Ectodermal cell (in vitro differentiated cells): Measurements from ENCODE around the gene PTGR2. TPM values are rescaled to one million over a fixed set of nuclear protein-coding genes. Genes with fewer than 3 reads are reported as not detected.

Experiments
- H3K27ac ChIP-seq: 2 replicates; pipeline ENCODE4 v1.7.0; 2013; ENCODE audit warnings: mild to moderate bottlenecking, low read depth, low read length; ENCODE audit not compliant: insufficient read depth, poor library complexity, severe bottlenecking
- H3K27me3 ChIP-seq: 2 replicates; pipeline ENCODE4 v1.7.0; 2013; ENCODE audit warnings: mild to moderate bottlenecking, low read length; ENCODE audit not compliant: insufficient read depth, control insufficient read depth, poor library complexity, severe bottlenecking
- H3K36me3 ChIP-seq: one replicate; pipeline ENCODE4 v1.7.0; 2013; ENCODE audit warnings: low read length; ENCODE audit not compliant: control insufficient read depth, insufficient read depth
- H3K4me1 ChIP-seq: one replicate; pipeline ENCODE4 v1.7.0; 2013; ENCODE audit warnings: low read length; ENCODE audit not compliant: control insufficient read depth, insufficient read depth
- H3K4me3 ChIP-seq: 2 replicates; pipeline ENCODE4 v1.7.0; 2013; ENCODE audit warnings: low read depth, low read length, control low read depth; ENCODE audit not compliant: insufficient read depth
- H3K9me3 ChIP-seq: 2 replicates; pipeline ENCODE4 v1.7.0; 2013; ENCODE audit warnings: mild to moderate bottlenecking, low read length, moderate library complexity; ENCODE audit not compliant: control insufficient read depth
- WGBS, 2 experiments: methylation state at CpG; one replicate each; pipeline ENCODE4 v1.1.7; 2013; ENCODE audit warnings: missing lambda C conversion rate in 2 of 2; 5-methylcytosine and 5-hydroxymethylcytosine counted together
- polyA plus RNA-seq, 4 experiments: library from polyadenylated mRNA; stranded (reverse); fragments of 50-300 nt; gene quantifications; one replicate each; pipeline ENCODE4 v1.2.3, GENCODE V29; 2013

The PTGR2 gene
- polyA plus RNA-seq (2013, experiment 1 of 4), result 30.0 TPM
- polyA plus RNA-seq (2013, experiment 2 of 4), result 25.8 TPM
- polyA plus RNA-seq (2013, experiment 3 of 4), result 19.0 TPM
- 23.3 TPM for polyA plus RNA-seq (2013, experiment 4 of 4)

GRCh38 chr14:73851567-73852382 lies at the start of gene PTGR2:
Gene PTGR2 (plus strand): TSS chr14:73851831. CDS start chr14:73858863, 7,032 bp downstream.
- WGBS, 2 experiments, result 1 to 2% methylated on average over 51 of the region's 51 CpGs
- H3K4me3 ChIP-seq, result peak within 1 kb of the TSS; percentile 63
- H3K9me3 ChIP-seq, result no peaks in the 10 kb centered on the region
- H3K36me3 ChIP-seq, result no peaks in the 10 kb centered on the region
- H3K27ac ChIP-seq, result peak within 1 kb of the TSS; percentile 79
- H3K27me3 ChIP-seq, result no peaks in the 10 kb centered on the region
- H3K4me1 ChIP-seq, result peaks cover 4% of the 10 kb centered on the region

- no peaks in the 10 kb centered on the region for H3K9me3 ChIP-seq
- H3K4me1 ChIP-seq, result no peaks in the 10 kb centered on the region
- H3K27me3 ChIP-seq, result no peaks in the 10 kb centered on the region
- no peak overlapping the region for H3K4me3 ChIP-seq
- WGBS, 2 experiments, result 88 to 89% methylated on average over 10 of the region's 10 CpGs
- no peak overlapping the region for H3K27ac ChIP-seq
- no peaks in the 10 kb centered on the region for H3K36me3 ChIP-seq
Measured at GRCh38 chr14:73802431-73803188, 49.0 kb upstream of the PTGR2 start.

GRCh38 chr14:73804636-73805035 lies 47.0 kb upstream of the PTGR2 start:
- Histone ChIP-seq H3K4me3 (no peak overlapping the region), H3K36me3 (no peaks in the 10 kb centered on the region), H3K4me1 (no peaks in the 10 kb centered on the region), H3K27me3 (no peaks in the 10 kb centered on the region), H3K9me3 (no peaks in the 10 kb centered on the region), H3K27ac (no peak overlapping the region)
- WGBS, 2 experiments, result 89 to 91% methylated on average over 2 of the region's 2 CpGs

GRCh38 chr14:73807457-73807856 lies 44.2 kb upstream of the PTGR2 start:
- WGBS, 2 experiments, result 100% methylated on average over 1 of the region's 1 CpG
- no peaks in the 10 kb centered on the region for H3K4me1 ChIP-seq
- no peaks in the 10 kb centered on the region for H3K27me3 ChIP-seq
- H3K27ac ChIP-seq, result no peak overlapping the region
- no peaks in the 10 kb centered on the region for H3K9me3 ChIP-seq
- H3K4me3 ChIP-seq, result no peak overlapping the region
- no peaks in the 10 kb centered on the region for H3K36me3 ChIP-seq

GRCh38 chr14:73809391-73809790 lies 42.2 kb upstream of the PTGR2 start:
- Histone ChIP-seq H3K27ac (no peak overlapping the region), H3K4me3 (no peak overlapping the region), H3K36me3 (no peaks in the 10 kb centered on the region), H3K9me3 (no peaks in the 10 kb centered on the region), H3K27me3 (no peaks in the 10 kb centered on the region), H3K4me1 (no peaks in the 10 kb centered on the region)
- 74 to 83% methylated on average over 6 of the region's 6 CpGs for WGBS, 2 experiments

GRCh38 chr14:73810478-73811163 lies 41.0 kb upstream of the PTGR2 start:
- no peak overlapping the region for H3K4me3 ChIP-seq
- H3K9me3 ChIP-seq, result no peaks in the 10 kb centered on the region
- no peak overlapping the region for H3K27ac ChIP-seq
- no peaks in the 10 kb centered on the region for H3K27me3 ChIP-seq
- no peaks in the 10 kb centered on the region for H3K4me1 ChIP-seq
- H3K36me3 ChIP-seq, result no peaks in the 10 kb centered on the region
- 88 to 93% methylated on average over 13 of the region's 13 CpGs for WGBS, 2 experiments

- no peaks in the 10 kb centered on the region for H3K4me1 ChIP-seq
- no peak overlapping the region for H3K4me3 ChIP-seq
- no peaks in the 10 kb centered on the region for H3K36me3 ChIP-seq
- WGBS, 2 experiments, result 90 to 92% methylated on average over 2 of the region's 2 CpGs
- H3K27me3 ChIP-seq, result no peaks in the 10 kb centered on the region
- no peak overlapping the region for H3K27ac ChIP-seq
- H3K9me3 ChIP-seq, result no peaks in the 10 kb centered on the region
Measured at GRCh38 chr14:73811164-73811503, 40.5 kb upstream of the PTGR2 start.

- Histone ChIP-seq H3K9me3 (no peaks in the 10 kb centered on the region), H3K4me3 (no peak overlapping the region), H3K4me1 (no peaks in the 10 kb centered on the region), H3K27me3 (no peaks in the 10 kb centered on the region), H3K36me3 (no peaks in the 10 kb centered on the region), H3K27ac (no peak overlapping the region)
- 88 to 90% methylated on average over 4 of the region's 4 CpGs for WGBS, 2 experiments
Measured at GRCh38 chr14:73814153-73814552, 37.5 kb upstream of the PTGR2 start.

- no peak overlapping the region for H3K27ac ChIP-seq
- H3K4me1 ChIP-seq, result no peaks in the 10 kb centered on the region
- no peaks in the 10 kb centered on the region for H3K36me3 ChIP-seq
- no peak overlapping the region for H3K4me3 ChIP-seq
- no peaks in the 10 kb centered on the region for H3K27me3 ChIP-seq
- 92% methylated on average over 5 of the region's 5 CpGs for WGBS, 2 experiments
- H3K9me3 ChIP-seq, result no peaks in the 10 kb centered on the region
Measured at GRCh38 chr14:73815849-73816248, 35.8 kb upstream of the PTGR2 start.

- H3K27me3 ChIP-seq, result no peaks in the 10 kb centered on the region
- 94% methylated on average over 3 to 4 of the region's 4 CpGs for WGBS, 2 experiments
- H3K27ac ChIP-seq, result no peak overlapping the region
- H3K4me1 ChIP-seq, result no peaks in the 10 kb centered on the region
- no peaks in the 10 kb centered on the region for H3K36me3 ChIP-seq
- H3K4me3 ChIP-seq, result no peak overlapping the region
- no peaks in the 10 kb centered on the region for H3K9me3 ChIP-seq
Measured at GRCh38 chr14:73816393-73816816, 35.2 kb upstream of the PTGR2 start.
